Liver (tissue), 9 donors: Measurements from ENCODE around the gene IL33. TPM values are rescaled to one million over a fixed set of nuclear protein-coding genes. Genes with fewer than 3 reads are reported as not detected.

ENCODE experiments used
- DNase-seq: peaks from one replicate; pipeline ENCODE4 v3.0.0-alpha.2; 2017; ENCODE audit warnings: low spot score
- H3K27ac ChIP-seq, 2 donors: one replicate each; pipeline ENCODE4 v1.7.0; 2013; ENCODE audit warnings: inconsistent platforms in 2 of 2, low read length in 2 of 2, control low read depth in 1 of 2, low read depth in 1 of 2, mild to moderate bottlenecking in 1 of 2
- H3K27me3 ChIP-seq, 4 donors: one replicate each; pipeline versions ENCODE4 v1.6.1 to v1.7.0; 2013; ENCODE audit warnings: low read length in 3 of 4, inconsistent platforms in 1 of 4, mild to moderate bottlenecking in 1 of 4, moderate library complexity in 1 of 4; ENCODE audit not compliant: control insufficient read depth in 4 of 4, insufficient read depth in 4 of 4
- H3K36me3 ChIP-seq, 4 donors: one replicate each; pipeline versions ENCODE4 v1.6.1 to v1.7.0; 2013; ENCODE audit warnings: low read length in 3 of 4, mild to moderate bottlenecking in 3 of 4, low read depth in 1 of 4, moderate library complexity in 1 of 4; ENCODE audit not compliant: control insufficient read depth in 4 of 4, insufficient read depth in 3 of 4
- H3K4me1 ChIP-seq, 4 donors: one replicate each; pipeline versions ENCODE4 v1.6.1 to v1.7.0; 2013; ENCODE audit warnings: low read length in 3 of 4, mild to moderate bottlenecking in 3 of 4, moderate library complexity in 1 of 4; ENCODE audit not compliant: control insufficient read depth in 4 of 4, insufficient read depth in 4 of 4
- H3K4me3 ChIP-seq, 3 donors: one replicate each; pipeline versions ENCODE4 v1.6.1 to v1.7.0; 2013; ENCODE audit warnings: low read length in 3 of 3, control low read depth in 1 of 3, low read depth in 1 of 3, mild to moderate bottlenecking in 1 of 3
- H3K9ac ChIP-seq, 2 donors: one replicate each; pipeline ENCODE4 v1.7.0; 2013; ENCODE audit warnings: low read length in 2 of 2, mild to moderate bottlenecking in 2 of 2, moderate library complexity in 2 of 2, control low read depth in 1 of 2, low read depth in 1 of 2
- H3K9me3 ChIP-seq, 4 donors: one replicate each; pipeline versions ENCODE4 v1.6.1 to v1.7.0; 2013; ENCODE audit warnings: low read length in 3 of 4; ENCODE audit not compliant: control insufficient read depth in 4 of 4
- EGR1 ChIP-seq, 2 donors: IDR thresholded peaks; 2 replicates each; pipeline ENCODE4 v1.6.1; 2016 to 2018; ENCODE audit warnings: antibody characterized with exemption in 2 of 2, low read depth in 2 of 2
- FOXA1 ChIP-seq: IDR thresholded peaks from 2 replicates; pipeline ENCODE4 v1.6.1; 2016; ENCODE audit warnings: antibody characterized with exemption
- FOXA2 ChIP-seq: IDR thresholded peaks from 2 replicates; pipeline ENCODE4 v1.6.1; 2016; ENCODE audit warnings: antibody characterized with exemption
- GABPA ChIP-seq, 2 donors: IDR thresholded peaks in 1 of 2; conservative IDR thresholded peaks in 1 of 2; 2 replicates each; pipeline ENCODE4 v1.6.1; 2016; ENCODE audit warnings: antibody characterized with exemption in 2 of 2, mild to moderate bottlenecking in 1 of 2, moderate library complexity in 1 of 2
- HNF4A ChIP-seq, 2 donors: conservative IDR thresholded peaks; 2 replicates each; pipeline ENCODE4 v1.6.1; 2016; ENCODE audit warnings: antibody characterized with exemption in 2 of 2, mild to moderate bottlenecking in 2 of 2
- HNF4G ChIP-seq: IDR thresholded peaks from 2 replicates; pipeline ENCODE4 v1.6.1; 2016; ENCODE audit warnings: antibody characterized with exemption
- JUND ChIP-seq, 2 donors: IDR thresholded peaks; 2 replicates each; pipeline ENCODE4 v1.6.1; 2016; ENCODE audit warnings: antibody characterized with exemption in 2 of 2
- NR2F2 ChIP-seq: IDR thresholded peaks from 2 replicates; pipeline ENCODE4 v1.6.1; 2016; ENCODE audit warnings: antibody characterized with exemption
- RAD21 ChIP-seq, 2 donors: IDR thresholded peaks; 2 replicates each; pipeline ENCODE4 v1.6.1; 2016; ENCODE audit warnings: antibody characterized with exemption in 2 of 2, mild to moderate bottlenecking in 2 of 2
- REST ChIP-seq: IDR thresholded peaks from 2 replicates; pipeline ENCODE4 v1.6.1; 2016; ENCODE audit warnings: antibody characterized with exemption, mild to moderate bottlenecking
- RXRA ChIP-seq, 2 donors: IDR thresholded peaks; 2 replicates each; pipeline ENCODE4 v1.6.1; 2017 to 2018; ENCODE audit warnings: antibody characterized with exemption in 2 of 2, mild to moderate bottlenecking in 1 of 2
- YY1 ChIP-seq: IDR thresholded peaks from 2 replicates; pipeline ENCODE4 v1.6.1; 2016; ENCODE audit warnings: antibody characterized with exemption, mild to moderate bottlenecking
- WGBS: extraction: QIAGEN DNeasy Blood & Tissue Kit; methylation state at CpG from one replicate; pipeline ENCODE4 v1.1.7; 2013; 5-methylcytosine and 5-hydroxymethylcytosine counted together
- polyA plus RNA-seq, 2 donors: library from polyadenylated mRNA; stranded (reverse) in 1 of 2; unstranded in 1 of 2; fragments of 200-250 nt in 1 of 2; fragments of >200 nt in 1 of 2; fragmentation: Nextera tagmentation in 1 of 2; extraction: Ambion mirVana in 1 of 2; gene quantifications; one replicate each; pipeline versions ENCODE4 v1.2.1 to v1.2.3, GENCODE V29; 2013 to 2015
- total RNA-seq, 2 donors: library from RNA; depleted of rRNA; stranded (reverse); fragments of >200 nt; gene quantifications; one replicate each; pipeline ENCODE4 v1.2.3, GENCODE V29; 2014
- TF ChIP-seq, protein P1 (sequence below): IDR thresholded peaks from 2 replicates; pipeline ENCODE4 v1.6.1; 2016; ENCODE audit warnings: antibody characterized with exemption
- TF ChIP-seq, protein P2 (sequence below): IDR thresholded peaks from 2 replicates; pipeline ENCODE4 v1.6.1; 2016; ENCODE audit warnings: antibody characterized with exemption
- TF ChIP-seq, protein P3 (sequence below): IDR thresholded peaks from 2 replicates; pipeline ENCODE4 v1.6.1; 2016; ENCODE audit warnings: antibody characterized with exemption
- TF ChIP-seq, protein P4 (sequence below): fragments of 150-350 bp; IDR thresholded peaks from 2 replicates; pipeline ENCODE4 v1.5.1; 2017; ENCODE audit warnings: improper control_type of control experiment, low read depth, low read length; ENCODE audit not compliant: missing input control
- donor health status: healthy.
- donor health status: healthy.
- donor health status: healthy.
- donor health status: healthy.
- donor health status: healthy.

IL33 gene
- total and polyA plus RNA-seq, 4 donors: 13.6 to 20.0 (median 16.4) TPM

DNA sequence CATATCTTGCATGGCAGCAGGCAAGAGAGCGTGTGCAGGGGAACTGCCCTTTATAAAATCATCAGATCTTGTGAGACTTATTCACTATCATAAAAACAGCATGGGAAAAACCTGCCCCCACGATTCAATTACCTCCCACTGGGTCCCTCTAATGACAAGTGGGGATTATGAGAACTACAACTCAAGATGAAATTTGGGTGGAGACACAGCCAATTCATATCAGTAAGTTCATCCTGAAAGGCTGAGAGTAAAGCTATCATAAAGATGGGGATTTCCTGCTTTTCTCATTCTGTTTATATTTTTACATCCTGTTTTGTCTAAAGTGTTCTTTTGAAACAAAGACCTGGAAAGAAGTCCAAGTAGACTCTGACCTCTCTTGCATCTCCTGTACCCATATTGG, 28.9 kb upstream of the IL33 start (continued):
- TF ChIP-seq, protein P1, sequence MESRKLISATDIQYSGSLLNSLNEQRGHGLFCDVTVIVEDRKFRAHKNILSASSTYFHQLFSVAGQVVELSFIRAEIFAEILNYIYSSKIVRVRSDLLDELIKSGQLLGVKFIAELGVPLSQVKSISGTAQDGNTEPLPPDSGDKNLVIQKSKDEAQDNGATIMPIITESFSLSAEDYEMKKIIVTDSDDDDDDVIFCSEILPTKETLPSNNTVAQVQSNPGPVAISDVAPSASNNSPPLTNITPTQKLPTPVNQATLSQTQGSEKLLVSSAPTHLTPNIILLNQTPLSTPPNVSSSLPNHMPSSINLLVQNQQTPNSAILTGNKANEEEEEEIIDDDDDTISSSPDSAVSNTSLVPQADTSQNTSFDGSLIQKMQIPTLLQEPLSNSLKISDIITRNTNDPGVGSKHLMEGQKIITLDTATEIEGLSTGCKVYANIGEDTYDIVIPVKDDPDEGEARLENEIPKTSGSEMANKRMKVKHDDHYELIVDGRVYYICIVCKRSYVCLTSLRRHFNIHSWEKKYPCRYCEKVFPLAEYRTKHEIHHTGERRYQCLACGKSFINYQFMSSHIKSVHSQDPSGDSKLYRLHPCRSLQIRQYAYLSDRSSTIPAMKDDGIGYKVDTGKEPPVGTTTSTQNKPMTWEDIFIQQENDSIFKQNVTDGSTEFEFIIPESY: no peak
- no peak for TF ChIP-seq RAD21 (IDR thresholded peaks at IDR 0.05)
- TF ChIP-seq FOXA1: no peak
- TF ChIP-seq HNF4A (conservative IDR thresholded peaks at IDR 0.05): no peak
- TF ChIP-seq RXRA (IDR thresholded peaks at IDR 0.05): no peak
- TF ChIP-seq JUND (IDR thresholded peaks at IDR 0.05): no peak
- no peak for TF ChIP-seq YY1

GRCh38 chr9:6187272-6187671, 28.3 kb upstream of the IL33 start:
- Histone ChIP-seq H3K9ac (no peak overlapping the region), H3K9me3 (no peaks in the 10 kb centered on the region), H3K4me1 (no peaks in the 10 kb centered on the region), H3K36me3 (no peaks in the 10 kb centered on the region), H3K27ac (no peak overlapping the region), H3K4me3 (no peak overlapping the region), H3K27me3 (no peaks in the 10 kb centered on the region)
- DNase-seq: no peak
- TF ChIP-seq, protein P2, sequence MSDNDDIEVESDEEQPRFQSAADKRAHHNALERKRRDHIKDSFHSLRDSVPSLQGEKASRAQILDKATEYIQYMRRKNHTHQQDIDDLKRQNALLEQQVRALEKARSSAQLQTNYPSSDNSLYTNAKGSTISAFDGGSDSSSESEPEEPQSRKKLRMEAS: no peak
- TF ChIP-seq GABPA (IDR thresholded peaks at IDR 0.05 in 1 of 2, conservative IDR thresholded peaks at IDR 0.05 in 1 of 2): no peak
- no peak for TF ChIP-seq FOXA2
- TF ChIP-seq, protein P1: no peak
- TF ChIP-seq HNF4G: no peak

DNA sequence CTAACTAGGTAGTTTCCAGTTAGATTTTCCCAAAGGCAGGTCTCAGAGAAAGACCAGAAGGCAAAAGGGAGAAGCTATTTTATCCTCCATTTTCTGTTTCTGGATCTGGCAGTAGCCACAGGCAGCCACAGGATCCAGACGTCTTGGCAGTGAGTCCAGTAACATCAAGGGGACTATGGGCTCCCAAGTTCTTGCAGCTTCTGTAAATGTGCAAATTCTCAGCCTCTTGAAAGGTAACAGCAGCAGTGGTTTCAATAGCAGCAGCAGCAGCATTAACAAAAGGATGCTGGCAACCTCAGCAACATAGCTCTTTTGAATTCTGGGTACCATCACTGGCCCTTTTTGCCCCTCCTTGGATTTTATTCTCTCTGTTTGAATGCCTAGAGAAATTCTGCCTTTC, 27.1 kb upstream of the IL33 start:
- Histone ChIP-seq H3K4me1 (no peaks in the 10 kb centered on the region), H3K9me3 (no peaks in the 10 kb centered on the region), H3K4me3 (no peak overlapping the region), H3K9ac (no peak overlapping the region), H3K27ac (no peak overlapping the region), H3K27me3 (no peaks in the 10 kb centered on the region), H3K36me3 (no peaks in the 10 kb centered on the region)
- TF ChIP-seq, protein P2: no peak
- WGBS: 48% methylated on average over 1 of the region's 1 CpG
- no peak for DNase-seq

- no peaks in the 10 kb centered on the region for H3K9me3 ChIP-seq
- no peaks in the 10 kb centered on the region for H3K4me1 ChIP-seq
- H3K4me3 ChIP-seq: no peak overlapping the region
- no peak for DNase-seq
- H3K27me3 ChIP-seq: no peaks in the 10 kb centered on the region
- H3K27ac ChIP-seq: no peak overlapping the region
- 89% methylated on average over 3 of the region's 3 CpGs for WGBS
- H3K36me3 ChIP-seq: no peaks in the 10 kb centered on the region
- no peak overlapping the region for H3K9ac ChIP-seq
- TF ChIP-seq, protein P3, sequence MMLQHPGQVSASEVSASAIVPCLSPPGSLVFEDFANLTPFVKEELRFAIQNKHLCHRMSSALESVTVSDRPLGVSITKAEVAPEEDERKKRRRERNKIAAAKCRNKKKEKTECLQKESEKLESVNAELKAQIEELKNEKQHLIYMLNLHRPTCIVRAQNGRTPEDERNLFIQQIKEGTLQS: no peak
- TF ChIP-seq RAD21 (IDR thresholded peaks at IDR 0.05) (no peak), FOXA2 (no peak), YY1 (no peak), NR2F2 (no peak), REST (no peak), EGR1 (IDR thresholded peaks at IDR 0.05; ENCODE audit: low read depth in 2 of 2) (no peak), GABPA (IDR thresholded peaks at IDR 0.05 in 1 of 2, conservative IDR thresholded peaks at IDR 0.05 in 1 of 2) (no peak), JUND (IDR thresholded peaks at IDR 0.05) (no peak)
- TF ChIP-seq, protein P4, sequence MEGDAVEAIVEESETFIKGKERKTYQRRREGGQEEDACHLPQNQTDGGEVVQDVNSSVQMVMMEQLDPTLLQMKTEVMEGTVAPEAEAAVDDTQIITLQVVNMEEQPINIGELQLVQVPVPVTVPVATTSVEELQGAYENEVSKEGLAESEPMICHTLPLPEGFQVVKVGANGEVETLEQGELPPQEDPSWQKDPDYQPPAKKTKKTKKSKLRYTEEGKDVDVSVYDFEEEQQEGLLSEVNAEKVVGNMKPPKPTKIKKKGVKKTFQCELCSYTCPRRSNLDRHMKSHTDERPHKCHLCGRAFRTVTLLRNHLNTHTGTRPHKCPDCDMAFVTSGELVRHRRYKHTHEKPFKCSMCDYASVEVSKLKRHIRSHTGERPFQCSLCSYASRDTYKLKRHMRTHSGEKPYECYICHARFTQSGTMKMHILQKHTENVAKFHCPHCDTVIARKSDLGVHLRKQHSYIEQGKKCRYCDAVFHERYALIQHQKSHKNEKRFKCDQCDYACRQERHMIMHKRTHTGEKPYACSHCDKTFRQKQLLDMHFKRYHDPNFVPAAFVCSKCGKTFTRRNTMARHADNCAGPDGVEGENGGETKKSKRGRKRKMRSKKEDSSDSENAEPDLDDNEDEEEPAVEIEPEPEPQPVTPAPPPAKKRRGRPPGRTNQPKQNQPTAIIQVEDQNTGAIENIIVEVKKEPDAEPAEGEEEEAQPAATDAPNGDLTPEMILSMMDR: no peak
Measured at GRCh38 chr9:6188906-6189305, 26.7 kb upstream of the IL33 start.
